ENCODE measurements around the gene FAM222A.

- TF ChIP-seq, protein P1, sequence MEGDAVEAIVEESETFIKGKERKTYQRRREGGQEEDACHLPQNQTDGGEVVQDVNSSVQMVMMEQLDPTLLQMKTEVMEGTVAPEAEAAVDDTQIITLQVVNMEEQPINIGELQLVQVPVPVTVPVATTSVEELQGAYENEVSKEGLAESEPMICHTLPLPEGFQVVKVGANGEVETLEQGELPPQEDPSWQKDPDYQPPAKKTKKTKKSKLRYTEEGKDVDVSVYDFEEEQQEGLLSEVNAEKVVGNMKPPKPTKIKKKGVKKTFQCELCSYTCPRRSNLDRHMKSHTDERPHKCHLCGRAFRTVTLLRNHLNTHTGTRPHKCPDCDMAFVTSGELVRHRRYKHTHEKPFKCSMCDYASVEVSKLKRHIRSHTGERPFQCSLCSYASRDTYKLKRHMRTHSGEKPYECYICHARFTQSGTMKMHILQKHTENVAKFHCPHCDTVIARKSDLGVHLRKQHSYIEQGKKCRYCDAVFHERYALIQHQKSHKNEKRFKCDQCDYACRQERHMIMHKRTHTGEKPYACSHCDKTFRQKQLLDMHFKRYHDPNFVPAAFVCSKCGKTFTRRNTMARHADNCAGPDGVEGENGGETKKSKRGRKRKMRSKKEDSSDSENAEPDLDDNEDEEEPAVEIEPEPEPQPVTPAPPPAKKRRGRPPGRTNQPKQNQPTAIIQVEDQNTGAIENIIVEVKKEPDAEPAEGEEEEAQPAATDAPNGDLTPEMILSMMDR (IDR thresholded peaks at IDR 0.05) = no peak
- TF ChIP-seq POLR2A (IDR thresholded peaks at IDR 0.05) = no peak
These were observed 26.4 kb downstream of the FAM222A start for GRCh38 chr12:109739747-109740693.

All from uterus (tissue), 2 donors.